ENCODE results near the gene FSCB.

Gene FSCB

GRCh38 chr14:44508834-44509233 lies 1.8 kb upstream of the FSCB start:
- Histone ChIP-seq H3K27ac (ENCODE audit: extremely low read depth, low read depth, low read length) (no peak overlapping the region), H3K9me3 (ENCODE audit: control insufficient read depth, insufficient read depth, low read depth, low read length) (no peaks in the 10 kb centered on the region), H3K4me3 (ENCODE audit: low read depth, low read length) (no peak overlapping the region), H3K4me1 (ENCODE audit: control insufficient read depth, insufficient read depth, low read length) (no peaks in the 10 kb centered on the region), H3K36me3 (ENCODE audit: control insufficient read depth in 2 of 2, insufficient read depth in 1 of 2, low read length in 2 of 2) (no peaks in the 10 kb centered on the region)
- CTCF ChIA-PET: no interaction called here
- POLR2A ChIA-PET: no interaction called here
- no peak for TF ChIP-seq MZF1 (tag by site-specific recombination; IDR thresholded peaks at IDR 0.05; ENCODE audit: borderline replicate concordance)
- TF ChIP-seq ZBTB26 (tag by site-specific recombination; optimal IDR thresholded peaks at IDR 0.05): no peak
- TF ChIP-seq ZNF292 (tag by site-specific recombination; IDR thresholded peaks at IDR 0.05; ENCODE audit: borderline replicate concordance, low read depth): no peak
- no peak for TF ChIP-seq SCRT1 (tag by site-specific recombination; IDR thresholded peaks at IDR 0.05; ENCODE audit: borderline replicate concordance)
- no peak for TF ChIP-seq ZNF24 (tag by site-specific recombination; IDR thresholded peaks at IDR 0.05)
- no peak for TF ChIP-seq ZNF174 (tag by site-specific recombination; IDR thresholded peaks at IDR 0.05)
- no peak for TF ChIP-seq GFI1B (tag by site-specific recombination; IDR thresholded peaks at IDR 0.05)
- no peak for TF ChIP-seq ZNF529 (tag by site-specific recombination; IDR thresholded peaks at IDR 0.05; ENCODE audit: insufficient replicate concordance)
- TF ChIP-seq HIC1 (tag by site-specific recombination; IDR thresholded peaks at IDR 0.05): no peak
- no peak for TF ChIP-seq ZNF175 (tag by site-specific recombination; IDR thresholded peaks at IDR 0.05)
- no peak for TF ChIP-seq ZNF114 (tag by site-specific recombination; IDR thresholded peaks at IDR 0.05)
- TF ChIP-seq ZNF639 (tag by site-specific recombination; IDR thresholded peaks at IDR 0.05): no peak
- TF ChIP-seq ZSCAN16 (tag by site-specific recombination; IDR thresholded peaks at IDR 0.05): no peak
- no peak for TF ChIP-seq ZNF311 (tag by site-specific recombination; IDR thresholded peaks at IDR 0.05; ENCODE audit: borderline replicate concordance)
- no peak for TF ChIP-seq ZNF10 (tag by site-specific recombination; IDR thresholded peaks at IDR 0.05)
- TF ChIP-seq ZBTB10 (tag by site-specific recombination; IDR thresholded peaks at IDR 0.05): no peak
- TF ChIP-seq HOXD13 (CRISPR knock-in tag; IDR thresholded peaks at IDR 0.05; ENCODE audit: borderline replicate concordance): no peak
- no peak for TF ChIP-seq BCL6B (tag by site-specific recombination; IDR thresholded peaks at IDR 0.05)
- no peak for TF ChIP-seq ZNF148 (tag by site-specific recombination; IDR thresholded peaks at IDR 0.05; ENCODE audit: borderline replicate concordance)
